NCI-H1048 (cell line): ENCODE measurements around the gene CDK11B.
"Not testable (repeated sequence)": the region's sequence is repeated elsewhere in the genome, so short reads cannot be mapped to it uniquely, and the experiment has no call there.

Experiments used
- DNase-seq: peaks from one replicate; lab custom pipeline; 2025; lab: John Stamatoyannopoulos, UW

CDK11B gene

DNA sequence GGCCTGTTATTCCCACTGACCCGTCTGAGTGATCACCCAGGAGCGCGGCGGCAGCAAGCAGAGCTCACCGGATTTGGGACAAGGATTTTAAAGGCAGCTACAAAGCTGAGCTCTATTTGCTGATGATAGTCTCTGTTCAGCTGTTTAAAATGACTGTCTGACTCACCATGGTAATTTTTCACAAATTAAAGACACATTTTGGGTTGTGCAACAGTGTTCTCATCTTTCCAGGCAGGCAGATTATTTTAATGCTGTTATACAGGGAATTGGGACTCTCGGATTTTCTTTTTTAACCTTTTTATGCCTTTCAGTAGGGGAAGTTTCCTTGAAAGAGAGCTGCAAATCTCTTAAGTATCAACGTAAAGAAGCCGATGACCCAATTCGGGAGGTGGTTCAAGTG is 3.6 kb upstream of the CDK11B start:
- DNase-seq: not testable (repeated sequence)

GRCh38 chr1:1648265-1648664 is 10.5 kb downstream of the CDK11B start:
- DNase-seq: not testable (repeated sequence)

GRCh38 chr1:1647567-1648241 is 11.1 kb downstream of the CDK11B start:
- not testable (repeated sequence) for DNase-seq

- DNase-seq: not testable (repeated sequence)
These were observed 12.5 kb downstream of the CDK11B start for GRCh38 chr1:1646326-1646725.

DNA sequence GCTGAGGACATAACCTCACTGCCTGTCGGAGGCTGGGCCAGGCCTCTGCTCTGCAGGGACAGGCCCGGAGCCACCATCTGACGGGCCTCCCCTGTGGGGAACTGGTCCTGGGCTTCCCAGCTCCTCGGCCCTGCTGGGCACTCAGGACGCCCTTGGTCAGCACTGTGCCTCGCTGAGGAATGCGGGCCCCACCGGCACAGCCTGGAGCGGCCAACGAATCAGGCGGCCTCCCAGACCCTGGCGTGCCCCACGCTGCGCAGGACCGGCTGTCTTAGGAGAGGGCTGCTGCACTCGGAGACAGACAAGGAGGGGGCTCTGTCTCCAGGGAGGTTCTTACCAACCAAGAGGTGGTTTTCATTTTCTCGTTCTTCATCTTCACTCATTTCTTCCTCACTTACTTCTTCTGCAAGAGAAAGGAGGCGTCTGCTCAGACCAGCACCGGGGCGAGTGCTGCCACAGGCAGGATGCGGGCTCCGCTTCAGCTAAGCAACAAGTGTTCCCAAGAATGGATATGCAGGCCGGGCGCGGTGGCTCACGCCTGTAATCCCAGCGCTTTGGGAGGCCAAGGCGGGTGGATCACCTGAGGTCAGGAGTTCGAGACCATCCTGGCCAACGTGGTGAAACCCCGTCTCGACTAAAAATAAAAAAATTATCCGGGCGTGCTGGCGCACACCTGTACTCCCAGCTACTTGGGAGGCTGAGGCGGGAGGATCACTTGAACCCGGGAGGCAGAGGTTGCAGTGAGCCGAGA is 17.9 kb downstream of the CDK11B start:
- DNase-seq: not testable (repeated sequence)

DNA sequence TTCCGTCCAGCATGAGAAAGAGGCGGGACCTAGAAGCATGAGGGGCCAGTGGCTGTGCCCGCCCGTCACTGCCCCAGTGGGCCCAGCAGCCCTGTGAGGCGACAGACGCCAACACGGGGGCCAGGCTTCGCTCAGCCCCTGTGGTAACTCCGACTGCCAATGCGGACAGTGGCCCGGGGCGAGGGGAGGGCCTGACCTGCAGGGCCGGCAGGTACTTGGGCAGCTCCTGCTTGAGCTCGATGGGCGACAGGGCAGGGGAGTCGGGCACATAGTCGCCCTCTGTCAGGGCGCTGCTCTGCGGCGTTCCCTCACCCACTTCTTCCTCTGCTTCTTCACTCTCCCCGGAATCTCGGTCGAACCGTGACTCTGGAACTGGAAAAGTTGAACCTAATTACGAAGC is 18.7 kb downstream of the CDK11B start:
- not testable (repeated sequence) for DNase-seq

- DNase-seq: not testable (repeated sequence)
These were observed 19.4 kb downstream of the CDK11B start for GRCh38 chr1:1639368-1639767.

DNA sequence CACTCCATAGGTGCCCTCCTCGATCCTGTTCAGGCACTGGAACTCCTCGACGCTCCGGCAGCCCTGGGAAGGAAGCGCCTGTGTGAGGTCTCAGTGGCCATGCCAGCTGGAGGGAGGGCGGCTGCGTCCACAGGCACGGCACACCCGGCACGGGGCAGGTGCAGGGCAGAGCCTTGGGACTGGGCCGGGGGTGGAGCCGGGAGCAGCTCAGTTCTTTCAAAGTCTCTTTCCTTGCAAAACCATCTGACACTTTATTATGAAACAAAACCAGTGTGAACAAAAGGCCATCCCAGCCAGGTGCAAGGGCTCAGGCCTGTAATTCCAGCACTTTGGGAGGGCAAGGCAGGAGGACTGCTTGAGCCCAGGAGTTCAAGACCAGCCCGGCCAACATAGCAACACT is 20.3 kb downstream of the CDK11B start:
- DNase-seq: not testable (repeated sequence)

DNA sequence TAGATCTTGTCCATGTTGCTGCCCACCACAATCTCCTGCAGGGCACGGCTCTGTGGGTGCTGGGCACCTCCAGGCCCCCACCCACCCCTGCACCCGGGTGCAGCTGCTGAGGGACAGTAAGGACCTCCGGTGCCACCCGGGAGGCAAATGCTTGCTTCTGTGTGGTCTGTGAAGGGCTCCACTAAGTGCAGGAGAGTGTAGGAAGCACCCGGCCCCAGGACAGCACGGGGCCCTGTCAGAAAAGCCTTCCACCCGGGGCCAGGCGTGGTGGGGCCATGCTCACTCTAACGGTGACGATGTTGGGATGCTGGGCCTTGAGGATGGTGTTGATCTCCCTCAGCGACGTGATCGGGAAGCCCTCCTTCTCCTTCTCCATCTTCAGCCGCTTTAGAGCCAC is 21.3 kb downstream of the CDK11B start:
- DNase-seq: not testable (repeated sequence)

DNA sequence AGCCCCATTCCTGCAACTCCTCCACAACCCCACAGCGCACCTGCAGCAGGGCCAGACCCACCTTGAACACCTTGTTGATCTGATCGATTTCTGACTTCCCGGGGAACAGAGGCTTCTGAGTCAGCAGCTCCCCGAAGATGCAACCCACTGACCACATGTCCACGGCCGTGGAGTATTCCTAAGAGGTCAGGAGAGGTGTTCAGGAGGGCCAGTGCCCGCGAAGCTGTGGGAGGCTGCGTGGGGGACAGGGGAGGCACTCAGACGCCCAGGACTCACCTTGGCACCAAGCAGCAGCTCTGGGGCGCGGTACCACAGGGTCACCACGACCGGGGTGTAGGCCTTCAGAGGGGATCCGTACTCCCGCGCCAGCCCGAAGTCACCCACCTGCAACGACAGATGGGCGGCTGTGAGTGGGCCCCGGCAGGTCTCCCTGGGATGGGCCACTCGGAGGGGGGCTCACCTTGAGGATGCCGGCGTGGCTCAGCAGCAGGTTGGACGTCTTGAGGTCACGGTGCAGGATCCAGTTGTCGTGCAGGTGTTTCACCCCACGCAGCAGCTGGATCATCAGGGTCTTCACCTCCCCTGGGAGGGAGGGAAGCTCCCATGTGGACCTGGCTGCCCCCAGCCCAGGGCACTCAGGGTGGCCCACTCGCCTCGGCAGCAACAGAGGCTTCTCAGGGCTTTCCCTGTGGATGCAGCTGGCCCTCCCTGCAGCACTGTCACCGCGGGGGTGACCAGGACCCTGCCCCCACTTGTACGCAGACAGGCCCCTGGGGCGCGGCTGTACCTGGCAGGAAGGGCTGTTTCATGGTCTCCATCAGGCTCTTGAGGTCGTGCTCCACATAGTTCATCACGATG is 22.0 kb downstream of the CDK11B start:
- DNase-seq: not testable (repeated sequence)

- not testable (repeated sequence) for DNase-seq
These were observed 24.2 kb downstream of the CDK11B start for GRCh38 chr1:1634613-1635012.

DNA sequence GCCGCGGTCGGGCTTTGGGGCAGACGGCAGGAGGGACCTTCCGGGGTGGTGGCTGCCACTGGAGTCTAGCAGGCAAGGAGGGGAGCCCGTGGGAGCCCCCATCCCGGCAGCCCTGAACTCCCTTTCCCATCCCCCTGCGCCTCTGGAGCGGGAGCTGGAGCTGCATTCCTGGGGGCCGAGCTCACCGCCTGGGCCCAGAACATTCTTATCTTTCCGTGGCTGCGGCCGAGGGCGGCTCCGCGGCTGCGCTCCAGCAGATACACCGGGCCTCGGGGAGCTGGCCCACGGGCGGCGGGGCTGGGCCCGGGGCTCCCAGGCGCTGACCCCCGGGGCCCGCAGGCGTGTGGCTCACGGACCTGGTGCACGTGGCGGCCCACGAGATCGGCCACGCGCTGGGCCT is 25.4 kb downstream of the CDK11B start:
- DNase-seq: not testable (repeated sequence)

GRCh38 chr1:1631782-1632420 is 26.9 kb downstream of the CDK11B start, which contains the start of gene MMP23B:
MMP23B (plus strand) TSS chr1:1632173; CDS start chr1:1632219, 46 bp downstream.
- no peak for DNase-seq

- DNase-seq: no peak
These were observed 27.6 kb downstream of the CDK11B start for GRCh38 chr1:1630965-1631781.

DNA sequence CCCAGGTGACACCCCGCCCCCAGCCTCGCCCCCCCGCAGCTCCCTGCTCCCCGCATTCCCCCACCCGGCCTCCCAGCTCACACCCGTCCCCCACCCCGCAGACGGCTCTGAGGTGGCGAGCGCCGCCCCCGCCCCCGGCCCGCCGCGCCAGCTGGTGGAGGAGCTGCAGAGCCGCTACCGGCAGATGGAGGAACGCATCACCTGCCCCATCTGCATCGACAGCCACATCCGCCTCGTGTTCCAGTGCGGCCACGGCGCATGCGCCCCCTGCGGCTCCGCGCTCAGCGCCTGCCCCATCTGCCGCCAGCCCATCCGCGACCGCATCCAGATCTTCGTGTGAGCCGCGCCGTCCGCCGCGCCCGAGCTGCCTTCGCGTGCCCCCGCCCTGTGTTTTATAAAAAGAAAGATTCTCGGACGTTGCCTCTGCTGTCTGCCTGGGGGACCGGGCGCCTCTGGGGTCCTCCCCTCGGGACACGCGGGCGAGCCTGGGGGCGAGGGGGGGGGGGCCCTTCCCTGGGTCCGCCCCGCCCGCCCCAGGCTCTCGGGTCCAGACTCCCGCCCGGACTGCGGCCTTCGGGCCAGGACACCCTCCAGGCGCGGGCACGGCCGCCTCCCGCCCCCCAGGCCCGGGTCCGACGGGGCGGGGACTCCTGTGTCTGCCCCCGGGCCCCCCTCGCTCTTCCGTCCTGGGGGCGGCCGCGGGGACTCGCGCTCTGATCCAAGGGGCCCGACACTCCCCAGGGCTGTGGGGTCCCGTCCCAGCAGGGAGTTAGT is 28.4 kb downstream of the CDK11B start:
- DNase-seq: no peak

DNA sequence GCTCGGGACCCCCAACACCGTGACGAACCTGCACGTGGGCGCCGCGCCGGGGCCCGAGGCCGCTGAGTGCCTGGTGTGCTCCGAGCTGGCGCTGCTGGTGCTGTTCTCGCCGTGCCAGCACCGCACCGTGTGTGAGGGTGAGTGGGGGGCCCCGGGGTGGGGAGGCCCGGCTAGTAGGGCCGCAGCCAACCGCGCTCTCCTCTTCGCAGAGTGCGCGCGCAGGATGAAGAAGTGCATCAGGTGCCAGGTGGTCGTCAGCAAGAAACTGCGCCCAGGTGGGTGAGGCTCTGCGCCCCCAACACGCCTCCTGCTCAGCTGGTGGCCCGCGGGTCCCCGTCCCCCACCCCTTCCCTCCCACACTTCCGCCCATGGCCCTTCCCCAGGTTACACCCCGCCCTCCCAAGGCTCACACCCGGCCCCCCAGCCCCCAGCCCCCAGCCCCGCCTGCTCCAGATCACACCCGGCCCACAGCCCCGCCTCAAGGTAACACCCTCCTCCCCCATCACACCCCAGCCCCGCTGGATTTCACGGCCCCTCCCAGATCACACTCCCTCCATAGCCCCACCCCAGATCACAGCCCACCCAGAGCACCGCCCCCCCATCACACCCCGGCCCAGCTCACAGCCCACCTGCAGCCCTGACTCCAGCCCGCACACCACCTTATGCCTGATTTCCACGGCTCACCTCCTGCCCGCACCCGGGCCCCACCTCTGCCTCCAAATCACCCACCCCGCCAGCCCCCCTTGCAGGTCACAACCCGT is 29.2 kb downstream of the CDK11B start:
- no peak for DNase-seq

- DNase-seq: no peak
These were observed 29.9 kb downstream of the CDK11B start for GRCh38 chr1:1628754-1629429.

DNA sequence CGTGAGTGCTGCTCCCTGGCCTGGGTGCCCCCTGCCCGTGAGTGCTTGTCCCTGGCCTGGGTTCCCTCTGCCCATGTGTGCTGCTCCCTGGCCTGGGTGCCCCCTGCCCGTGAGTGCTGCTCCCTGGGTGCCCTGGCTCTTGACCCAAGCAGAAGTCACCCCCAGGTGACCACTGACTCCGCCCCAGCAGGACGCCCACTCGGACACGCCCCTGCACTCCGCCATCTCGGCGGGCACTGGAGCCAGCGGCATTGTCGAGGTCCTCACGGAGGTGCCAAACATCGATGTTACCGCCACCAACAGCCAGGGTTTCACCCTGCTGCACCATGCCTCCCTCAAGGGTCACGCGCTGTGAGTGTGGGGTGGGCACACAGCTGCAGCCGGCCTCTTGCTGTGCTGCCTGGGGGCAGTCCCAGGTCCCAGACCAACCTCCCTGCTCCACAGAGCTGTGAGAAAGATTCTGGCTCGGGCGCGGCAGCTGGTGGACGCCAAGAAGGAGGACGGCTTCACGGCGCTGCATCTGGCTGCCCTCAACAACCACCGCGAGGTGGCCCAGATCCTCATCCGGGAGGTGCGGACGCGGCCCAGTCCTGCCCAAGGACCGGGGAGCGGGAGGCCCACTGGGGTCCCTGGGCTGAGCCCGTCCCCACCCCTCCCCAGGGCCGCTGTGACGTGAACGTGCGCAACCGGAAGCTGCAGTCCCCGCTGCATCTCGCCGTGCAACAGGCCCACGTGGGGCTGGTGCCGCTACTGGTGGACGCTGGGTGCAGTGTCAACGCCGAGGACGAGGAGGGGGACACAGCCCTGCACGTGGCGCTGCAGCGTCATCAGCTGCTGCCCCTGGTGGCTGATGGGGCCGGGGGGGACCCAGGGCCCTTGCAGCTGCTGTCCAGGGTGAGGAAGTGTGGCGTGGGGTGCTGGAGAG is 30.7 kb downstream of the CDK11B start:
- no peak for DNase-seq
